AG04450 (cell line): ENCODE data around the gene SDK1. TPM values are rescaled to one million over a fixed set of nuclear protein-coding genes. Genes with fewer than 3 reads are reported as not detected.

ENCODE experiments used
- CTCF ChIA-PET: fragments of 300-600, 350-600 bp; formaldehyde crosslinking; extraction: SDS; loops from one replicate; lab custom pipeline; 2022; ENCODE audit warnings: antibody characterized with exemption, inconsistent platforms; lab: Charles Lee
- POLR2A ChIA-PET: fragments of 350-600 bp; formaldehyde crosslinking; extraction: SDS; loops from one replicate; lab custom pipeline; 2021; ENCODE audit warnings: antibody characterized with exemption, inconsistent platforms; lab: Yijun Ruan, JAX
- DNase-seq: peaks from one replicate; pipeline ENCODE4 v3.0.0-alpha.2; 2011; ENCODE audit warnings: low read depth, low spot score
- H3K27ac ChIP-seq: one replicate; pipeline ENCODE4 v1.5.1; 2012; ENCODE audit warnings: low read depth, low read length, control low read depth
- H3K27me3 ChIP-seq: one replicate; pipeline ENCODE4 v1.6.0; 2012; ENCODE audit warnings: low read length; ENCODE audit not compliant: control insufficient read depth, insufficient read depth
- H3K4me3 ChIP-seq: 2 replicates; pipeline ENCODE4 v1.5.1; 2011; ENCODE audit warnings: mild to moderate bottlenecking, low read depth, low read length, control low read depth
- H3K9me3 ChIP-seq: 2 replicates; pipeline ENCODE4 v1.5.1; 2012; ENCODE audit warnings: low read length; ENCODE audit not compliant: control insufficient read depth, insufficient read depth
- CTCF ChIP-seq: IDR thresholded peaks from 2 replicates; pipeline ENCODE4 v1.5.1; 2011; ENCODE audit warnings: low read depth, low read length, control low read depth, inconsistent platforms
- polyA plus RNA-seq: library from polyadenylated mRNA; depleted of rRNA; stranded (reverse); fragments of >200 nt; gene quantifications from 2 replicates; pipeline ENCODE4 v1.2.3, GENCODE V29; 2011

SDK1 gene
- polyA plus RNA-seq, 1 experiment = 2.2 TPM

- DNase-seq = no peak
- TF ChIP-seq CTCF = no peak
- CTCF ChIA-PET = no interaction called here
- Histone ChIP-seq H3K27me3 (no peaks in the 10 kb centered on the region), H3K9me3 (peaks cover 92% of the 10 kb centered on the region), H3K4me3 (no peak overlapping the region), H3K27ac (no peak overlapping the region)
- POLR2A ChIA-PET = no interaction called here
Observed at GRCh38 chr7:4267341-4268039, 966.4 kb downstream of the SDK1 start.

GRCh38 chr7:4268040-4268965 is 967.3 kb downstream of the SDK1 start:
- ChIA-PET POLR2A (no interaction called here), CTCF (no interaction called here)
- Histone ChIP-seq H3K27me3 (no peaks in the 10 kb centered on the region), H3K27ac (no peak overlapping the region), H3K4me3 (no peak overlapping the region), H3K9me3 (peaks cover 93% of the 10 kb centered on the region)
- no peak for TF ChIP-seq CTCF
- no peak for DNase-seq

- Histone ChIP-seq H3K27me3 (no peaks in the 10 kb centered on the region), H3K9me3 (peaks cover 96% of the 10 kb centered on the region), H3K4me3 (no peak overlapping the region), H3K27ac (no peak overlapping the region)
- TF ChIP-seq CTCF = no peak
- ChIA-PET CTCF (no interaction called here), POLR2A (no interaction called here)
- no peak for DNase-seq
Observed at GRCh38 chr7:4269086-4269485, 968.0 kb downstream of the SDK1 start.

- H3K27me3 ChIP-seq = no peaks in the 10 kb centered on the region
- POLR2A ChIA-PET = no interaction called here
Observed at GRCh38 chr7:4269746-4270145, 968.7 kb downstream of the SDK1 start.

More at GRCh38 chr7:4269746-4270145, 968.7 kb downstream of the SDK1 start:
- DNase-seq = no peak
- H3K9me3 ChIP-seq = peaks cover 96% of the 10 kb centered on the region
- TF ChIP-seq CTCF = no peak
- H3K27ac ChIP-seq = no peak overlapping the region
- CTCF ChIA-PET = no interaction called here
- no peak overlapping the region for H3K4me3 ChIP-seq
